ENCODE data around the gene LTB4R.
A peak's percentile ranks its signal among the peaks of the same experiment; 100 is the strongest.

Gene LTB4R

DNA sequence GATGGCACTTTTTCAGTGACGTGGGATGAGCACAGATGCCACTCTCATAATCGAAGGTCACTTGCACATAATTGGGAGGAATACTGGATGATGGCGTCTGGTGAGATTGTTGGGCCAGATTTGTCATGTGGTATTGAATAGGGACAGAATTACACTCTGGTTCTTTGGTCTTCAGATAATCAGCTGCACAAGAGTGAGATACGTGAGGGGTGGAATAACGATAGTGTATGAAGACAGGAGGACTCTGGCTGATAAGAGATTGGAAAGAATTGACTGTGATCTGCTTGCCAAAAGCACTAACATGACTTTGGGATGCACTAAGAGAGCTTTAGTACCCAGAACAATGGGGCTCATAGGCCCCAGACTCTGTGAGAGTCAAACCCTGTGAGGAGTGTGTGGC, 32.9 kb upstream of the LTB4R start:
- no peak for DNase-seq (ENCODE audit: extremely low read depth in 1 of 2, low read depth in 1 of 2)

DNA sequence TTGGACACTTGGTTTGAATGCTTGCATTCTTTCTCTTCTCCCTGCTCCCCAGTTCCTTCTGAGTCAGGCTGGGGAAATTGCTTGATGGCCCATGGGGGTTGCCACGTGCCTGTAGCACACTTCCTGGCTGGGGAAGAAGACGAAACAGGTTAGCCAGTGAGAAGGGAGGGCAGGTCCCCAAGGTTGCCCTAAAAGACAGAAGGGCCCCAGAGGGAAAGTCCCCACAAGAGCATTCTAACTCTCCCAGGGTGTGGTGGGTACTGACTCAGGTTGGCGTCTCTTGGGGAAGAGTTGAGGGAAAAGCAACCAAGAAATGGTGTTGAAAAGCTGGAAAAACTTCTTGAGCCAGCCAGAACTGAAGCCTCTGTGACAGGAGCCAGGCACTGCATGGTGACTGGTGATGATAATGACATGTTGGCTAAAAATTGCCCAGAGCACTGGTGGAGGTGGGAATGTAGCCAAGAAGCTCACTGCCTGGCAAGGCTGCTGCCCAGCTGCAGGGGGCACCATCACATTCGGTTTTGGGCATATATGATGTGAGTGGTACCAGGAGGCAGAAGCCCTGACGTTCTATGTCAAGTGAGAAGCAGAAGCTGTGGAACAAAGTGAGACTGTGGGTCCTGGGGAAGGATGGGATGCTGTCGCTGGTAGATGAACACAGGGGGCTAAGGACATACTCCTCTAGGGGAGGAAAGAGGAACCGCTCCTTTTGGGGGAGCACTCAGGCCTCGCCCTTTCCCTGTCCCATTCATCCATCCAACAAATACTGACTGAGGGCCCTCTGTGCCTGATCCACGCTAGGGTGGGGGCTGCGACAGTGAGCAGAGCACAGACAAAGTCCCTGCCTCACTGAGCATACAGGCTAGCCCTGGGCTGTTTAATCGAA, 31.8 kb upstream of the LTB4R start:
- DNase-seq (ENCODE audit: extremely low read depth in 1 of 2, low read depth in 1 of 2), result peak; percentile 20 to 57

DNA sequence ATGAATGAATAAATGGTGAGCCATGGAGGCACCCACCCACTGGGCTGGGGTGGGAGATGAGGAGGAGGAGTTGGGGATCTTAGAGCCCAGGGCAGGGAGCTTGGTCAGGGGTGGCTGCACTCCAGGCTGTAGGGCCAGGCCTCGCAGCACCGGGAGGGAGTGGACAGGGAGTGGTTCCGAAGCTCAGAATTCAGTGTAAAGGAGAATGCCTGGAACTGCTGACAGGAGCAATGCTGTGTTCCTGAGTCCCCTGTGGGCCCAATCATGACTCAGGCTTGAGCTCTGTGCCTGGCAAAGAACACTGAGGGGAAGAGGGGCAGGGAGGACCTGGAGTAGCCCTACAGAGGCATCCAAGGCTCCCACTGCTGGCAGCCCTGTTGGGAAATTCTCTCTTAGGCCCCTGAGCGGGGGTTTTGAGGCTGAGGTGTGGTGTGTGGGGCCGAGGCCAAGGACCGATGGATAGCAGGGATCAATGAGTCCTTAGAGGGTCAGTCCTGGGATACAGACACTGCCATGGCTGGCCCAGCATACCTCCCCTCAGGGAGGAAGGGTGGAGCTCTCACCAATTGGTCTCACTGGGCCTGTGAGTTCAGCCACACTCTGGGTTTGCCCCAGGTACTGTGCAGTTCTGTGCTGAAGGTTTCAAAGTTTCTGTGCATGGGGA, 30.4 kb upstream of the LTB4R start:
- DNase-seq (ENCODE audit: extremely low read depth in 1 of 2, low read depth in 1 of 2), result no peak

DNA sequence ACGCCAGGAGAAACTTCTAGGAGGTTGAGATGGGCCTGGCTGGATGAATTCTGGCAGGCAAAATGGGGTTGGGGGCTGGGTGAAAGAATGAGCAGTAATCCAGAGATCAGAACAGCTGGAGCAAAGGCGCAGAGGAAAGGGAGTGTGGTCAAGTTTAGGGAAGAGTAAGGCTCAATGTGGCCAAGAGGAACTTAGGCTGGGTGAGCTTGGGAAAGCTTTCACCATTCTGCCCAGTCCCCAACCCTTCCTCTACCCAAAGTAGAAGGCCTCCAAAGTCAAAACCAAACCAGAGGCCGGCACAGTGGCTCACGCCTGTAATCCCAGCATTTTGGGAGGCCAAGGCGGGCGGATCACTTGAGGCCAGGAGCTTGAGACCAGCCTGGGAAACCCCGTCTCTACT, 29.7 kb upstream of the LTB4R start:
- DNase-seq (ENCODE audit: extremely low read depth in 1 of 2, low read depth in 1 of 2), result no peak

DNA sequence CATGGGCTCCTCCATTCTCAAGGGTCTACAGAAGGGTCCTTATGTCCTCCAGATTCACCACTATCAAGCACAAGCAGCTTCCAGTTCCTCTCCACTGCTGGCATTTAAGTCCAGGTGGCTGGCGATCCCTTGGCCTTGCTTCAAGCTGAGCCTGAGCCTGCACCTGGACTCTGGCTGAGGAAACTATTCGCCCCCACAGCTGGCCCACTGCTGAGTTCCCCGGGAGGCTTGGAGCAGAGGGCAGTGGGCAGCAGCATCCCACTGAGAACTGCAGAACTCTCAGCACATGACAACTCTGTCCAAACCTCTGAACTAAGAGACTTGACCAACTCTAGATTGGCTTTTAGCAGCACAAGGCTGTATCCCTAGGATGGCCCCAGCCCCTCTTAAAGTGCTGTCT, 28.6 kb upstream of the LTB4R start:
- DNase-seq (ENCODE audit: extremely low read depth in 1 of 2, low read depth in 1 of 2), result no peak

DNA sequence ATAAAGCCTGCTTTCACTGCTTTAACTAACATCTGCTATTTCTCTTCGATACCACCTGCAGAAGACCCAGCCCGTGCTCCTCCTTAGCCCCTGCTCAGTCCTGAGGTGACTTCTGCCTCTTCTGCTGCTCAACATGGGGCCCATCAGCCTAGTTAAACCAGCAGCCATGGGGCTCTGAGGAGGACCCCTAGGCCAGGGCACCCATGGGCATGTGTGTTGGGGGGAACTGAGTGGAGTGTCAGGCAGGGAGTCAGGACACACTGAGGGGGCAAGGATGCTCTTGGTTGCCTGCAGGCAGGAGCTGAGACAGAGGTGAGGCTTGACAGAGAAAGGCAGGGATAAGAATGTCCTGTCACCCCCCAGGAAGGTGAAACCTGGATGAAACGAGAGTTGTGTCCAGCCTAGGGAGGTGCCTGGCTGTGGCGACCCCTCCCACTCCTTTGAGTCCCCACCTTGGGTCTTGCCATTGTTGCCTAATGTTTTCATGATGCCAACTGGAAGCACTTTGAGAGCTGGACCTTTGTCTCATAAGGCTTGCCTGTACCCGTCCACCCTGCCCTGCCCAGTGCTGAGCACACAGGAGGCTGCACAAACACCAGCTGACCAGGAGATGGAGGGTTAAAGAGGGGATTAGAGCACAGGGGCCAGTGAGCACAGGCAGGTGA, 27.4 kb upstream of the LTB4R start:
- DNase-seq (ENCODE audit: extremely low read depth in 1 of 2, low read depth in 1 of 2), result no peak

DNA sequence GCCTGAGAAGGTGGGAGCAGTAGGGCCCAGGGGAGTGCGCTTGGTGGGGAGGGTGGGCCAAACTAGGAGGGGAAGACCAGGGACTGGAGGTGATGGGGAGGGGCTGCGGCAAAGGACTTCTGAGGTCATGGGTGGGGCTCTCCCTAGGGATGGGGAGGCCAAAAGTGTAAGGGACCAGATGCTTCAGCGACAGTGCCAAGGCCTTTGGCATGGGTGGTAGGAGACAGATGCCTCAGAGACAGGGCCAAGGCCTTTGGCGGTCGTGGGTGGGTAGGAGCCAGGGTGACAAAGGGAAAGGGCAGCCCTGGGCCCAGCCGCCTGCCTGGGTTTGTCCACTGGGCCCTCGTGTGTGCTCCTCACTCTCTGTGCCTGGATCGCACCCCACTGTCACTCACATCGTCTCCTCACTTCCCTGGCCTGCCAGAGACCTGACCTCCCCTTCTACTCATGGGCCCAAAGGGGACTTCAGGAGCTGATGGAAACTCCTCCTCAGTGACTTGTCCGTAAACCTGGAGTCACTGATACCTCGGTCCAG, 26.7 kb upstream of the LTB4R start:
- no peak for DNase-seq (ENCODE audit: extremely low read depth in 1 of 2, low read depth in 1 of 2)

DNA sequence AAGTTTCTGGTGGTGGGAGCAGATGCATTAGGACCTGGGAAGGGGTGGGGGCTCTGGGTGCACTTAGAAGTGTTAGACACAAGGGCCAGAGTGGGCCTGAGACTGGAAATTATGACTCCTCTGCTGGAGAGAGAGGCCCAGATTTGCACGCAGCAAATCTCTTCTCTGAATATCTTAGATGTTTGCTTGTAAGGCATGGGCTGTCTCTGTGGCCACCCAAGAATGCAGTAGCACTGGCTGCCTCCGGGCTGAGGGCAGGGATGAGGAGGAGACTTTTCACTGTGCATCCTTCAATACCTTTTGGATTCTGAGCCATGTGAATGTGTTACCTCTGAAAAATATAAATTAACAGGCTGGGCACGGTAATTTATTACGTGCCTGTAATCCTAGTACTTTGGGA, 26.0 kb upstream of the LTB4R start:
- no peak for DNase-seq (ENCODE audit: extremely low read depth in 1 of 2, low read depth in 1 of 2)

DNA sequence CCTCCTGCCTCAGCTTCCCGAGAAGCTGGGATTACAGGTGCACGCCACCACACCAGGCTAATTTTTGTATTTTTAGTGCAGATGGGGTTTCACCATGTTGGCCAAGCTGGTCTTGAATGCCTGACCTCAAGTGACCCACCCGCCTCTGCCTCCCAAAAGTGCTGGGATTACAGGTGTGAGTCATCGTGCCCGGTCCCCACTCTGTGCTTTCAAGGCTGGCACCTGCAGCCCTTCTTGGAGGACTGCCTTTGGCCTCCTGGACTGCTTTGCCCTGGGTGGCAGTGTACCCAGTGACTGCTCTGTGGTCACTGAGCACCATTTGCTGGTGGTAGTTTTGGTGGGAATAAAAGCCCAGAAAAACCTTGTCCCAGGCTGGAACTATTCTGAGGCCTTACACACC, 24.3 kb upstream of the LTB4R start:
- no peak for DNase-seq (ENCODE audit: extremely low read depth in 1 of 2, low read depth in 1 of 2)

DNA sequence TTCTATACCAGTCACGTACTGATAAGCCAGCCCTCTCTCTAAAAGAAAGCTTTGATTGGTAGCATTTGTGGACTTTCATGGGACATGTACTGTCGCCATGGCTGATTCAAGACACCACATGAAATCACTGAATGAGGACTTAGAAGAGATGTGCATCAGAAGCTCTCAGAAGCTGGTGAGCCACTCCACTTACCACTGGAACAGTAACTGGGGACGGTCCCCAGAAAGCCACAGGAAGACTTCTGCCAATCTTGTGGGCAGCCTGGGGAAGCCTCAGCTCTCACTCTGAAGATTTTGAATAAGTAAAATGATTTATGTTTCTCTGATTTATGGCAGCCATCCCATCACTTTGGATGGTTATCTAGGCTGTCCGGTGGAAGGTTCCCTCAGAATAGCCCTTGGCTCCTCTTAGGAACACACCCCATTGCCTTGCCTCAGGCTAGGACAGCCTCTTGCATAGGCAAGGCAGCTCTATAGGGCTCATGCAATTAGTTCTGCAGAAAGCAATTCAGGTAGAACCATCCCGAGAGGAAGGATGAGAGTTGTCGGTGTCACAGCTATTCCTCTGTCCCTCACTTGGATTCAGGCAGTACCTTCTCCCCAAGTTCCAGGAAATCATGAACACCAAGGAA, 21.5 kb upstream of the LTB4R start:
- DNase-seq (ENCODE audit: extremely low read depth in 1 of 2, low read depth in 1 of 2), result peak in 1 of 2 donors; percentile 82

DNA sequence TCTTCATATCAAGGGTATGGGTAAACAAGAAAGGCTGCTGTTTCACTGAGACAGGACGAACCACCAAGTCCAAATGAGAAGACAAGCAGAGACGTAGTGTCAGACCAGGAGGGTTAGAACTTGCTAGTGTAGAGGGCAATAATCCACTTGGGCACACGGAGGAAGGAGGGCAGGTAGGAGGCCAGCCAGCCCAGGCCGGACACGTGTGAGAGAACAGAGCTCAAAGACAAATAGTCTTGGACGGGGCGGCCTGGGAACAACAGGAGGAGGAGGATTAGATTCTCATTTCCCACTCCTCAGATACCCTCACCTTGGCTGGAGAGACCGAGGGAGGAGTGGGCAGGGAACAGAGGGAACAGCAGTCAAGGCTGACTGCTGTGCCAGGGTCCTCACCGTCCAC, 20.6 kb upstream of the LTB4R start:
- DNase-seq (ENCODE audit: extremely low read depth in 1 of 2, low read depth in 1 of 2), result no peak

DNA sequence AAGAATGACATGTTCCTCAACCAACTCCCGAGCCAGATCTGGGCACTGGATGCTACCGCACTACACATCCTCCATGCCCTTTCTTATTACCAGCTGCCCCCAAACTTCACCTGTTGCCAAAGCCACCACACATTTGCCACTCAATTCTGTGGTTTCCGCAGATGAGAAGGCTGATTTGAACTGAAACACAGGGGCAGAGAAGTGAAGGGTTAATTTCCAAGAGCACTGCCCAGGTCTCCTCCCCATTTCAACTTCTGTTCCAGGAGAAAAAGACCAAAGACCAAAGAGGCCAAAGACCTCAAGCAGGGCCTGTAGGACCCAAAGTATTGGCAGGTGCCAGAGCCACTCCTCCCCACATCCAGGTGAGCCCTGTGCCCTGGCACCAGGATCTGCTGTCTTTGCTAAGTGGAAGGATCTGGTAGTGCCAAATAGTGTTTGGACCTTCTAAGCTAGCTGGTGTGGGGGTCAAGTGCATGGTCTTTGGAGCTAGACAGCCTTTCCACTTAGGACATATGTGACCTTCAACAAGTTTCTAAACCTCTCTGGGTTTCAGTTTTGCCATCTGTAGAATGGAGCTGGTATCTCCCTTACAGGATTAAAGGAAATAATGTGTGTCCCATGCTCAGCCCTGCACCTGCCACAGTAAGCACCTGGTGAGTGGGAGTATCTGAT, 19.7 kb upstream of the LTB4R start:
- no peak for DNase-seq (ENCODE audit: extremely low read depth in 1 of 2, low read depth in 1 of 2)

DNA sequence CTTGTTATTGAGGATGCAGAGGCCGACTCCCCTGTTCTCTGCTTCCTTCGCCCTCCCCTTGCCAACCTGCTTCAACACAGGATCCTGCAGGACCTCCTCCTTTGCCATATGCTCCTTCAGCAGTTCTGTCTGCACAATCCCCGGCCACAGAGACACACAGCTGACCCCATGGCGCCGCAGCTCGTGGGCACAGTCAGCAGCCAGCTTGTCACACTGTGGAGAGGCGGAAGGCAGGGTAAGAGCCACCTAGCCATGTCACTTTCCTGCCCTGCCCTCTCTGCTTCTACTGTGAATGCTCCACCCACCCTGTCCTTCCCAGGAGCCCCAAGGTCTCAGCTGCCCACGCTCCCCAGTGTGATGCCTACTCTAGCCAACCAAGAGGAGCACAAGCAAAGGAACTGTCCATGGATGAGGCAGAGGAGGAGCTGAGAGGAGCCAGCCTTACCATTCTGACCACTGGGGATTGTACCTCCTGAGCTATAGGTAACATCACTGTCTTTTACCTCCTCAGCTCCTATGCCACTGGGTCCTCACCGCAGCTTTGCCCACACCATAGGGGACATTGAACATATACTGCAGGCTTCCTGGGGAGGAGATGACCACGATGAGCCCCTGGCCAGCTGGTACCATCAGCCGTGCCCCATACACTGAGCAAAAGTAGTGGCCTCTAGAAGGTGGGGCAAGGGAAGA, 19.0 kb upstream of the LTB4R start:
- DNase-seq (ENCODE audit: extremely low read depth in 1 of 2, low read depth in 1 of 2), result no peak

DNA sequence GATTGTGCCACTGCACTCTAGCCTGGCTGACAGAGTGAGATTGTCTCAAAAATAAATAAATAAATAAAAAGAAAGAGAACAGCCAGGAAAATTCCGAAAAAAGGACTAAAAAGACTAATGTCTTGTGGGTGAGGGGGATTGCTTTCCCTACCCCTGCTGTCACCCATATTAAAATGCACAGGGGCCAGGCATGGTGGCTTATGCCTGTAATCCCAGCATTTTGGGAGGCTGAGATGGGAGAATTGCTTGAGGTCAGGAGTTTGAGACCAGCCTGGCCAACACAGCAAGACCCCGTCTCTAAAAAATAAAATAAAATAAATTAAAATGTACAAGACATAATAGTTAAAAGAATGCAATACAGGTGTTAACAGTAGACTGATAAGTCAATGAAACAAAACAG, 17.8 kb upstream of the LTB4R start:
- DNase-seq (ENCODE audit: extremely low read depth in 1 of 2, low read depth in 1 of 2), result no peak

DNA sequence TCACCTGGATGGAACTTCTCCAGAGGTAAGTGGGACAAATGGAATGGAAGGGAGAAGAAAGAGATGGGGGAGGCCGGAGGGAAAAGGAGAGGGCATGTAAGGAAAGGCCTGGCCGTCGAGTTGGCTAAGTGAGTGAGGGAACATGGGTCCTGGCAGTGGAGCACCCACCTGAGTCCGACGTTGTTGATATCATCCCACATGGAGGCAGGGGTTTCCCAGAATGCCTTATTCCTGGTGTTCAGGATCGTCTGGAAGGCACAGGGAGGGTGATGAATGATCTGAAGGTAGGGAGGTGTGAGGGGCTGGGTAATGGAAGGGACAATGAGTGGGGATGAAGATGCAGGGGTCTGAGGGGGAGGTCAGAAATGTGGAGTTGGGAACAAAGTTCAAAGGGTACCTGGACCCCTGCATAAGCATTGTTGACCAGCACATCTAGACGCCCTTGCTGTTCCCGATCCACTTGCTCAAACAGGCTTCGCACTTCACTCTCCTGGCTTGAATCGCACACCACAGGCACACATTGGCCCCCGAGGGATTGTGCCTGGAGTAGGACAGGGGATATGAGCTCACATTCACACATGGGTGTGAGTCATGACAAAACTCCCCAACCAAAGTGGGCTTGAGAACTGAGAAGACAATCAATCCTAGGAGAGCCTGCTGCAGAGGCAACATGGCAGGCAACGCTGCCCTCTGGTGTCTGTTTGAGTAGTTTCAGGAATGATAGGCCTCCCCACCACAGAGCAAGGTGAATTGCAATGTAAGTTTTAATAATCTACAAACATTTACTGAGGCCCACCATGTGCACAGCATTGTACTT, 14.8 kb upstream of the LTB4R start:
- DNase-seq (ENCODE audit: extremely low read depth in 1 of 2, low read depth in 1 of 2), result peak; percentile 37 to 63

DNA sequence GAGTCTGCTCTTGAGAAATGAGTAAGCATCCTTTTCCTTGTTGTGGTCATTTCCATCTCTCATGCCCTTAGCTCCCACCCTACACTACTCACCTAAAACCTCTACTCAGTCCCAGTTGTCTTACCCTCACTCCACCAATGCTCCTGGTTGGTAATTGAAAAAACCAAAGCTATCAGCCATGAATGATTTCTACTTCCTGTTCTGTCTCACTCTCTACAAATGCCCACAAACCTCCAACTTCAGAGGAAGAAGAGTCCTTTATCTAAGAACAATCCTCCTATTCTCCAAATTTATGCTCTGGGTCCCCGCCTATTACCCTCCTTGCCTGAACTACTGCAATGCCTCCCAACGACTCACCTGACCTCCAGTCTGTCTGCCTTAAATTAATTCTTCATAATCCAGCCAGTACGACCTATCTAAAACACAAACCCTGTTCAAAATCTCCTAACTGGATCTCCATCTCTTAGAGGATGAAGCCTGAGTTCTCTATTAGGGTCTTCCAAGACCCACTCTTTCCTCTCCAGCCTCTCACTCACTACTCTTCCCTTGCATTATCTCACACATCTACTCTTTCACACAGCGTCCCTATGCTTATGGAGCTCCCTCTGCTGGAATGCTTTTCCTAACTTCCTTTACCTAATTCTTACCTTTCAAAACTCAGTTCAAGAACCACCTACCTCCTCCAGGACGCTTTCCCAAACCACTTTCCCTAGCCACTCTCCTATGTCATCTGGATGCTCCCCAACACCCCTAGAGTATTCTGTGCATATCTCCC, 13.9 kb upstream of the LTB4R start:
- no peak for DNase-seq (ENCODE audit: extremely low read depth in 1 of 2, low read depth in 1 of 2)

DNA sequence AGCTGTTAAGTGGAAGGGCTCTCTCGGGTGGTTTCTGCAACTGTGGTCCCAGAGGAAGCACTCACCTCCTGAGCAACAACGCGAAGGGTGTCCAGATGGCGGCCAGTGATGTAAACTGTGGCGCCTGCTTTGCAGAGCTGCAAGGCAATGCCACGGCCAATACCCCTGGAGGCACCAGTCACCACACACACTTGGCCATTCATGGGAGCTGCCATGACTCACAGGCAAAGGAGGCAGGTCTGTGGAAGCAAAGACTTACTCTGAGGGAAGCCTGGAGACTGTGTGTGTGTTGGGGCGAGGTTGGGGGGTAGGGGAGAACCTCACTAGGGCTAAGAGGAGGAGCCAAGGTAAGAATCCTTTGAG, 12.4 kb upstream of the LTB4R start:
- DNase-seq (ENCODE audit: extremely low read depth in 1 of 2, low read depth in 1 of 2), result no peak

Data from stimulated activated CD8-positive, alpha-beta memory T cell treated with anti-CD3 and anti-CD28 coated beads, Interleukin-7, amount 100 ng/mL, for 48 hours (primary cell).